GM23248 (cell line): Measurements from ENCODE around the gene SEC61B.

Source experiments
- EZH2 ChIP-seq: fragments of 200-600 bp; sonication (generic); IDR thresholded peaks from 2 replicates; pipeline ENCODE4 v1.6.1; 2018; ENCODE audit warnings: antibody characterized with exemption, mild to moderate bottlenecking; ENCODE audit not compliant: insufficient read depth, poor library complexity, severe bottlenecking
- EZH2phosphoT487 ChIP-seq: fragments of 200-600 bp; sonication (generic); IDR thresholded peaks from 2 replicates; pipeline ENCODE4 v1.6.1; 2018; ENCODE audit warnings: antibody characterized with exemption, moderate library complexity, mild to moderate bottlenecking, low read depth; ENCODE audit not compliant: insufficient read depth

DNA sequence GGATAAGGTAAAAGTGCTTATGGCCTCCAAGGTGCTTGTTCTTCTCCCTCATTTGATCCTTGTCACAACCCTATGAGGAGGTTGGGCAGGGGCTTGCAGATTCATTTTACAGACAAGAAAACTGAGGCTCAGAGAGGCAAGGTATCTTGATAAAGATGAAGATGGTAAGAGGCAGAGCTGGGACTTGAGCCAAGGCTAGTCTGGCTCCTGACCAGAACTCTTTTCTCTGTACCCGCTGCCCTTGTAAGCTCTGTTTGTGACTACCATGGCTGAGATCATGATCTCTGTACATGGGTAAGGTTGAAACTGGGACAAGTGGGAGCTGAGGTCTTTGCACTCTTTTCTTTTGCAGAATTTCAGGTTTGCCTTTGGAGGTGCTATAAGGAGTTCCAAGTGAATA, 33.6 kb downstream of the SEC61B start:
- TF ChIP-seq EZH2 (no peak), EZH2phosphoT487 (no peak)
